HG02759 (cell line): ENCODE results near the gene MED27.
"Not testable (repeated sequence)": the region's sequence is repeated elsewhere in the genome, so short reads cannot be mapped to it uniquely, and the experiment has no call there.

Experiments
- ATAC-seq: cut with Tn5 transposase; IDR thresholded peaks from one replicate; pipeline ENCODE4 v1.9.1; 2021; ENCODE audit warnings: mild to moderate bottlenecking, moderate library complexity; ENCODE audit not compliant: unreplicated experiment

MED27 gene

DNA sequence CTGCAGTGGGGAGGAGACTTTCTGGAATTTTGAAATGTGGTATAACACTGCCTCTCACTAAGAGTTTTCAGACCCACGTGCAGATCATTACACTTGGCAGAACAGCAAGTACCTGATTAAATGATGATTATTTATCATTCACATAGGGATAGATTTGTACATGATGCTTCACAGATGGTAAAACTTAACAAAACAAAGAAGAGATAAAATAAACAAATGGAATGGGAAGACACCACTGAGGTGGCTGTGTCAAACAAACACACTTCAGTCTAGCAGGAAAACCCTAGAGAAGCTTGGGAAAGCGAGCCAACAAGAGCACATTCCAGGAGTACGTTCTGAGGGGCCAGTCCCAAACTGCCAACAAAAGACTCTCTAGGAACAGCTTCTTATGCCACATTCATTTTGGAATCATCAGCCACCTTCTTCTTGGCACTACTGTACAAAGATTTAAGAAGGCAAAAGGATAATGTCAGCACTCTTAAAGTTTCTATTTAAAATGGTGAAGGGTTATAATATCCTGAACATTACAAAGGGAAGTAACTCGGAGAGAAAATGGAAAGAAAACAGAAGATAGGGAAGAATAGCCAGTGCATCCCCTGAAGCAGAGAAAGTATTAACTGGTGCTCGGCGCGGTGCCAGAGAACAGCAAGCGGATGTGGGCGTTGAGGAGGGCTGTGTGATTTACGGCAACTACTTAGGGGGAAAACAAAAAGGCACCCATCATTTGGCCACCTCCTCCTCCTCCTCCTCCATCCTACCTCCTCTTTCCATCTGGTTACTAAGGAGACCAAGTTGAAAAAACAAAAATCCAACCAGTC is 1.6 kb downstream of the MED27 start:
- no peak for ATAC-seq

DNA sequence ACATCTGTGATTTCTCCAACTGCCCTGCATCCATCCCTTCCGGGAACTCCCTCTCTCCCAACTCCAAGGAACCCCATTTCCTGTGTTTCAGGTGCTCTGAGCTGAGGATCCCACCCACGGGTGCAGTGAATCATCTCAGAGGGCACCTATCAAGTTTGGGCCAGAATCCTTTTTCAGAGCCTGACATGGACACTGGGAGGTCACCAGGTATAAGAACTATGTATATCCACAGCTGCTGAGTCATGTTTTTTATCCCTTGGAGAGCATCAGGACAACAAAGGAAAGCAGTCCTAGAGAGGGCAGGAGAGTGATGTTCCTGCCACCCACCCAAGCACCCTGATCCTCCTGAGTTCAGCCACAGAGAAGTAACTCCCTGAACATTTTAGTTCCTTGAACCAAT is 3.8 kb downstream of the MED27 start:
- no peak for ATAC-seq

DNA sequence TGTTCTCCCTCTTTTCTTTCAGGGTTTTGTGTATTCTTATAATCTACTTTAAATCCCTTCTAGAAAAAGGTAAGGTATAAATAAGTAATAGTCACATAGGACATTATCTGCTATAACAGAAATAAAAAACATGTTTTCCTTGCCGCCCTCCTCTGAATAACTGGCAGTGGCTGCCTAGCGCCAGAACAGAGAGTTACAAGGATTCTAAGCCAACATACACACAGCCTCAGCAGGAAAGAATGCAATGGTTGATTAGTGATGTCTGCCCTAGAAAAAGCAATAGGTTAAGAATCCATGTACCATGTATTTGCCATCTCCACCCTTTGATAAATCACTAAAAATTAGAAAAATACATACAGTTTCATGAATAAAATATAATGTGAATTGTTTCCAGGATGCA is 4.9 kb downstream of the MED27 start:
- no peak for ATAC-seq

DNA sequence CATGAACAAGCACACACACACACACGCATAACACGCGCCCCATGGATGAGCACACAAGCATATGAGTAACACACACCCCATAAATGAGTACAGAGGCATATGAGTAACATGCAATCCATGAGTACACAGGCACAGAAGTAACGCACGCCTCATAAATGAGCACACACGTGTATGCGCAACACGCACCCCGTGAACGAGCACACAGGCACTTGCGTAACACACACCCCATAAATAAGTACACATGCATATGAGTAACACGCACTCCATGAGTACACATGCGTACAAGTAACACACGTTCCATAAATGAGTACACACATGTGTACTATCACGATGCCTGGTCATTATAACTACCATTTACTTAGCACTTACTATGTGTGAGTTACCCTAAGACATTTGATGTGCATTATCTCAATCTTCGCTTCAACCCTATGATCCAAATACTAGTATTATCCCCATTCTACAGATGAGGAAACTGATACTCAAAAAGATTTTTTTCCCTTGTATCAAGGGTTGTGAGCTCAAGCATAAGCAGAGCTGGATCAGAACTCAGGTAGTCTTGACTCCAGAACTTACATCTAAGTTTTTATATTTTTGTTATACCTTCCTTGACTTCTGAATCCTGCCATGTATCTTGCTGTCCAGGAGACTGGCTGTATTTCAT is 7.7 kb downstream of the MED27 start:
- ATAC-seq: no peak

DNA sequence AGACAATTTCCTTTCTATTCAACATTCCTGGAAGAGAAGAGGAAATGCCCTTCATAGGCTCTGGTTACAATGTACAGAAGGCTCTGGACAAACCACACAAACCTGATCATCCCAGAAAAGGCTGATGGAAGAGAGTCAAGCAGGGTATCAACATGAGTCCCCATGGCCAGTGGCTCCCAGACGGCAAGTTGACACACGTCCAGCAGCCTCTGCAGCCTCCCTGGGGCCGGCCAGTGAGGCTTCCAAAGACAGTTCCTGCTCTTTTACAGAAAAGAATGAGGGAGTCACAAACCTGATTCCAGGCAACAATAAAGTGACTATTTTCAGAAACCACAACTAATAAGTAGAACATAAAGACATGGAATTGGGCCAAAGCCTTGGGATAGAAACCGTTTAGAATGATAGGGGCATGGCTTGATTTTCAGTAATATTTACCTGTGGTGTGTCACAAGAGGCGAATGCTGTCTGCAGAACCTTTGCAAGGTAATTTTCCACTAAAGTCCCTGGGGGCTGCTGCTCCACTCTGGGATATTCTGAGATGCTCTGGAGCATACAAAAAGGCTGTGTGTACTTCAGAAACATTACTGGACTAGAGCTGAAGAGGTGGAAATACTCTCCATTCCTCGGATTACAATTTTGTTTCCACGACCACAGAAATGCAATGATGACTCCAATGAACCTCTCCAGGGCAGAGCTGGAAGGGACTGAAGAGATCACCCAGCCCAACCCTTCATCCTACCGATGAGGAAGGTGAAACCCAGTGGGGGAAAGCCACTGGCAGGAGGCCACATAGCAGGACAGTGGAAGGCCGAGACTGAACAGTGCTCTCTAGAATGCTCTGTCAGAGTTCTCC is 10.4 kb downstream of the MED27 start:
- no peak for ATAC-seq

DNA sequence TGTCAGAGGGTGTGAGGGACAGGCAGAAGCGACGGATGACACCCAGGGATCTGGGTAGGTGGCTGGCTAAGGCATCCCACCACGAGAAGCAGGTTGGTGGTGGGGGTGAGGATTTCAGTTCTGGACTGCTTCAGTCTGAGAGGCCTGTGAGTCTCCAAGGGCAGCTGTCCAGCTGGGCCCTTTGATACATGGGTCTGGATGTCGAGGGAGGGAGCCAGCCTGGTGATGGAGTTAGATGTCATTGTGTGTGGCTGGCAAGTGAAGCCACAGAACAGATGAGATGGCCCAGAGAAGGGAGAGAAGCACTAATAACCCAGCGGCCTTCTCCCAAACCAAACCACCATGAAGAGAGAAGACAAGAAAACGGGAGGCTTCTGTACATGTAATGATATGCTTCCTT is 11.1 kb downstream of the MED27 start:
- no peak for ATAC-seq

DNA sequence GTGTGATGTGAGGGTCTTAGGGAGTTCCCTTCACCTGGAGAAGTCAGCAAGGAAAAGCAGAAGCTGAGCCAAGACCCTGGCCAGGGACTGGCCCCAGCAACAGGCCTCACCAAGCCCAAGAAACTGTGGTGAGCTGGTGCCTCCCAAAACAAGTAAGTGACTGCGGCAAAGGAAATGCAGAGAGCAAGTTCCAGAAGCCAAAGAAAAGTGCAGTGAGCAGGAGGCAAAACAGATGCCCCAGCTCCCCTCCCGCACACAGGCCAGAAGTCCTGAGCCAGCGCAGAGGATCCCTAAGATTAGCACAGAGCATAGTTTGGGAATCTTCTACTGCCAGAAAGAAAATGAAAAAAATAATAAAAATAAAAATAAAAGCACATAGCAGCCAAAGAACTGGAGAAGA is 13.2 kb downstream of the MED27 start:
- ATAC-seq: no peak

DNA sequence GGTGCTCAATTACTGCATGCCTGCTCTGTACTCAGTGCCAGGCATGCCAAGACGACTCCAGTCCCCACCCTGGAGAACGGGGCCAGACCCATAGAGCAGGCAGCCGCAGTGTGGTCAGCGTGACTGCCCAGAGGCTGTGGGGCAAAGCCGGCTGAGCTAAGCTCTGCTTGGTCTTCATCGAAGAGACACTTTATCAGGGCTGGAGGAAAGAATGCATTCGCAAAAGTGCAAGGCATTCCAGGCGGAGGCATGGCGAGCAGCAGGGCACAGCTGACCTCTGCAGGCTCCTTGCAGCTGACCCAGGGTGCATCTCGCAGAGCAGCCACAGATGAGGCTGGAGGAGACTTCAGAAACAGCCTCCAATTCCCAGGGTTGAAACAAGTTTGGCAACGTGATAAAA is 13.6 kb downstream of the MED27 start:
- ATAC-seq: no peak

DNA sequence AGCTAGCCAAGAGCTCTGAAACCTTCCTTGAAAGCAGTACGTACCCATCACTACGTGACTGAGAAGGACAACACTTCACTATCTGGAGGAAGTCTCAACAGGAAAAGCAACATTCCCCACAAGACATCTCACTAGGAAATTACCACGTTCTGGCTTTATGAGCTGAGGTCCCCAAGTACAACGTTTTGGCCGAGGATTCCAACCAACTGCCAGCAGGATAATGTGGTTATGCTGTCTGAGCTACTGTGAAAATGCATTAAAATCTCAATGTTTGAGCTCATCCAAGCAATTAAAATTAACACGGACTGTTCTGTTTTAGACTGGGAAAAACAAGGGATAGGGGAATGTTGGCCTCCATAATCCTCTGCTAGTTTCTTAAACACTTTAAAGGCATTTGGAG is 16.4 kb downstream of the MED27 start:
- no peak for ATAC-seq

DNA sequence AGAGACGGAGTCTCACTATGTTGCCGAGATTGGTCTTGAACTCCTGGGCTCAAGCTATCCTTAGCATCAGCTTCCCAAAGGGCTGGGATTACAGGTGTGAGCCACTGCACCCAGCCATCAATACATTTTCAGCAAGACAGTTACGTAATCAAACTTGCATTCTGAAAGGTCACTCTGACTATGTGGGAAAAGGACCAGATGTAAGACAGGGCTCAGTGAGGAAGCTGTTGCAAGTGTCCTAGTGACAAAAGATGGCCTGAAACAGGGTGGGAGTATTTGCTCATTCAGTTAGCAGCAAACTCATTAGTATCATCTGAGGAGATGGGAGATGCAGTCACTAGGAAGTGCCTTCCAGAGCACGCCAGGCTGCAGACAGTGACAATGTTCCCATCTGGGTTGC is 16.9 kb downstream of the MED27 start:
- no peak for ATAC-seq

DNA sequence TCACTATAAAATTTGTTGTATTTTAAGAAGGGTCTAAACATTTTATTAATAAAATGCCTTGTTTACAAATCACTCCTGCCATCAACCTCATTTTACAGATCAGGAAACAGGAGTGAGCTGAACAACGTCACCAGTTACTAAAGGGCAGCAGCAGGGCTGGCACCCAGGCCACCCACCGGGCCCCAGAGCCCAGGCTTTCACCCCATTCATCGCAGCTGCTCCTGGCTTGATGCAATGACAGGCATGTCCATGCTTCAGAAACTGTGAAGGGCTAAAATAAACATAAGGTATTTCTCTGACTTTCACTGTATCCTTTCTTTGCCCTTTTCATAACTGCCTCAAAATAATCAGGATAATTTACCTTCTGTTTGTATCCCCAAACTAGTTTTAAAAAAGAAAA is 18.1 kb downstream of the MED27 start:
- no peak for ATAC-seq

DNA sequence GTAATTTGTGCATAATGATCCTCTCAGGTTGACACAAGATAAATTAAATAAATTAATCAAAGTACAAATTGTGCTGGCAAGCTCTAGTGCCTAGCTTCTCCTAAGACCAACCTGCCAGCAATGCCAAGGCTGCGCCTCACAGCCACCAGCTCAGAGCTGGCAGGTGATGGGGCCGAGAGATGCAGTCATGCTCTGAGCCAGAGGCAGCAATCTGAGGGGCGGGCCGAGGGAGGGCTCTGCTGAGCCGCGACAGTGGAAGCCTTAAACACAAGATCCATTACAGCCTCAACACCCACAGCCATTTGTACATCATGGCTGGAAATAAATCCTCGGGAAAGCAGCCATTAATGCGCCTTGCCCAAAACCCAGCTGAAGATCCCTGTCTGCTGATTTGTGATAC is 20.3 kb downstream of the MED27 start:
- ATAC-seq: no peak

DNA sequence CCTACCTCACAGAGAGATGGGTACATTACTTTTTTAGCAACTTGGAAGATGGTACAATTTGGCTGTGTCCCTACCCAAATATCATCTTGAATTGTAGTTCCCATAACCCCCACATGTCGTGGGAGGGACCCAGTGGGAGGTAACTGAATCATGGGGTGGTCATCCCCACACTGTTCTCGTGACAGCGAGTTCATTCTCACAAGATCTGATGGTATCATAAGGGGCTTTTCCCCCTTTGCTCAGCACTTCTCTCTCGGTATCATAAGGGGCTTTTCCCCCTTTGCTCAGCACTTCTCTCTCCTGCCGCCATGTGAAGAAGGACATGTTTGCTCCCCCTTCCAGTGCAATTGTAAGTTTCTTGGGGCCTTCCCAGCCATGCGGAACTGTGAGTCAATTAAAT is 21.4 kb downstream of the MED27 start:
- ATAC-seq: not testable (repeated sequence)

DNA sequence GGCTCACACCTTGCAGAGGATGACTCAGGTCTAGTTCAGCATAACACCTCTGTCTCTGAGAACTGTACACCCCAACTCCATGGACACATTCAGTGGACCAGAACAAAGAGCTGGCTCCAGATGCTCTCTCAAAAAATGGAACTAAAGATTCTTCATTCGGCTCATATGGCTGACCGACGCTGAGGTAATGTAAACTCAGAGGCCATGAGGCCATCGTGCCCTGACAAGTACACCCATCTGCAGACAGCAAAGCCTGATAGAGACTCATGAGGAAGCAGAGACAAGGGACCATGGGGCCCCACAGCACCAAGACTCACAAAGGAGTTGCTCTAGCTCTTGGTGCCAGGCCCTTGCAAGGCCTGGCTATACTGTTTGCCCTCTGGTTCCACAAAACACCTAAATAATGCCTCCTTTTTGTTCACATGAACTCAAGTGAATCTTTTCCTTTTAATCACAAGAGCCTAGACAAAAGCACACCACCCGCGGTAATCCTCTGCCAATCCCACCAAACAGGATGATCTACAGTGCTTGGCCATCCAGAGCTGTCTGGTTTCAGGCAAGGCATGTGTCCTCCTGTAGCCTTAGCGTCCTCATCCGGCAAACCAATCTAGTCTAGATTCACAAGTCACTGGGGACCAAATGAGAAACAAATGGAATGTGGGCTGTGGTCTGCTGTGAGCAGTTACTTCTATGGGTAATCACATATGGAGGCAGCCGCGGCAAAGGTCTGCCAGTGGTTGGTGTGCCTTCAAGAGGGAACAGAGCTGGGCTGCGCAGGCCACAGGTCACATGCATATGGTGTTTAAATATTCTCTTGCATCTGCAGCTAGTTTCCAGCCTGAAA is 22.7 kb downstream of the MED27 start:
- ATAC-seq: no peak

DNA sequence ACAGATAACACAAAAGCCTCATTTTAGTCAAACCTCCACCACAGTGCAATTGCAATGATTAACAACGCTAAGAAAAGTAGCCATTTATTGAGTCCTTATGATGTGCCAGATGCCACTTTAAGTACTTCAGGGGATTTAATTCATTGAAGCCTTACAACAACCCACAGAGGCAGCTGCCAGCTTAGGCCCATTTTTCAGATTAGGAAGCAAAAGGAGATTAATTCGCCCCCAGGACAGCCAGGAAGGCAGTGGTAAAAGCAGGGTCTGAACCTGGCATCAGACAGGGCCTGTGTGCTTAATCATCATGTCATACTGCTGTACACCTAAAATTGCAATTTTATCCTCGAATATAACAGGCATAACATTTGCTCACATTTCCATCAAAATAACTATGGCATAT is 23.9 kb downstream of the MED27 start:
- ATAC-seq: no peak

DNA sequence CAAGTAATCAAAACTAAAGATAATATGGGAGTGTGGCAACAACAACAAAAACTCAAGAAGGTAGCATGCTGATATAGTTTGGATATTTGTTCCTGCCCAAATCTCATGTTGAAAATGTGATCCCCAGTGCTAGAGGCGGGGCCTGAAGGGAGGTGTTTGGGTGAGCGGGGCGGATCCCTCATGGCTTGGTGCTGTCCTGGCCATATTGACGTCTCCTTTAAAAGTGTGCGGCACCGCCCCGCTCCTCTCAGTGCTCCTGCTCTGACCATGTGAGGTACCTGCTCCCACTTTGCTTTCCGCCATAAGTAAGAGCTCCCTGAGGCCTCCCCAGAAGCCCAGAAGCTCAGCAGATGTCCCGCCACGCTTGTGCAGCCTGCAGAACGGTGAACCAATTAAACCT is 25.6 kb downstream of the MED27 start:
- ATAC-seq: no peak

DNA sequence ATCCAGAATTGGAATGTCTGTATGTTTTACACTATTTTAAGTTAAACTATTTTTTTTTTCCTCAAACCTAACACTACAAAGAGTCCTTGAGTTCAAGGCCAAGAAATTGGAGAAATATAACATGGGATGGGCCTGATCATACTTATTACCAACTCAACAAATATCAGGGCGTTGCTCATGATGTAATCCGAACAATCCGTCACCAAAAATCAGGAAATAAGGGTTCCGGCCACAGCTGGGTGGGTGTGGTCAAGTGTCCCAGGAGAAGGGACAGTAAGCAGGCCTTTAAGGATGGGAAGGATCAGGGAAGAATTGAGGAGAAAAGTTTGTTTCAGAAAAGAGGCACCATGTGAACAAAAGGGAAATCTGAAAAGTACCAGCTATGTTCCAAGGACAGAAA is 29.8 kb downstream of the MED27 start:
- ATAC-seq: no peak

DNA sequence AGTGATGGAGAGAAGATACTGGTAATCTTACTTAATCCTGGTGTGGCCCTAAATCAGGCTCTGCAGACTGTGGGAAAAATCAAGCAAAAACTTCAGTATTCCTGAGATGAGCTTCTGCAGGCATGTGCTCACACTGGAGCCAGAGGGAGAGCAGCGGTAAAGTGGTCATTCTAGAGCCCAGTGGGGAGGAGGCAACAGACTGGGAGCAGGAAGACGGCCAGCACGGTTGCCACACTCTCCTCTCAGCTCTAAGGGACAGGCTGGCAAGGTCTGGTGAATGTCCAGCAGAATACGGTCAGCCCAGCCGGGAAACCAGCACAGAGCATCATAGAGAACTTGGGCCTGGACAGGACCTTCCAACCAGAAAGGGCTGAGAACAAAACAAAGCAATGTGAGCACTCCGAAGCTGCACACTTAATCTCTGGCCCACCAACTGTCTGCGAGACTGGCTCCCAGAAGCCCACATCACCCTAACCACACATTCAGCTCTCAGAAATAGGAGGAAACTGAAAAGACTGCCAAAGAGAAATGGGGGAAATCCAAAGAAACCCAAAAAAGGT is 30.3 kb downstream of the MED27 start:
- ATAC-seq: no peak

DNA sequence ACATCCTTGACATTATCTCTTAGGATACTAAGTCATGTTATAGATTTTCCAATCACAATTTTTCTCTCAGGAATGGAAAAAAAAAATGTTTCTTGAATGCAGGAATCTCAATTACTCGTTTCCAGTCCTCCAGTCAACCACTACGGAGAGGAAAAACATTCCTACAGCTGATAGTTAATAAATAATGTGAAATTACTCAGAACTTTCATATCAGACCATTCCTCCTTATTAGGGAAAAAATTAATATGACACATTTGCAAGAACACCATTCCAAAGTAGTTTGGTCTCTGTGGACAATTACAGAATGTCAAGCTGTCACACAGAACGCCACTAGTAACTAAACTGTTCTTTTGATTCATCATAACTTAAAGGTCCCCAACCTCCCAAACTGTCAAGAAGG is 31.5 kb downstream of the MED27 start:
- no peak for ATAC-seq

DNA sequence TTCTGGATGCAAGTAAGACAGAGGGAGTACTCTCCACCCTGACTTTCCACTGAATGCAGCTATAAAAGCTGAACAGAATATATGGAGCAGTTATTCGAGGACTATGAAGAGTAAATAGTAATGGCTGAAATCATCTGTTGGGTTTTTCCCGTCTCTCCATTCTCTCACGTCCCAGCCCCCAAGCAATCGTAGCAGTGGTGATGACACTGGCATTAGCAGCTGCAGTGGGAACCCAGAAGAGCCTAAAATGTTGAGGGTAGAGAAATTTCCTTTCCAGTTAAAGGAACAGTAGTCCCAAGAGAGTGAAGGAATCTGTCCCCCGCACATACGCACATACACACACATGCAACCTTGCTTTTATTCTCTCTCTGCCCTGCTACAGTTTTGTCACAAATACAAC is 33.2 kb downstream of the MED27 start:
- ATAC-seq: no peak
